GM19438 (cell line): ENCODE measurements around the gene VSTM5.
A peak's percentile ranks its signal among the peaks of the same experiment; 100 is the strongest.
"Not testable (repeated sequence)": the region's sequence is repeated elsewhere in the genome, so short reads cannot be mapped to it uniquely, and the experiment has no call there.

ENCODE experiments used
- ATAC-seq: cut with Tn5 transposase; IDR thresholded peaks from one replicate; pipeline ENCODE4 v1.9.1; 2021; ENCODE audit warnings: low read depth; ENCODE audit not compliant: unreplicated experiment

Gene VSTM5

DNA sequence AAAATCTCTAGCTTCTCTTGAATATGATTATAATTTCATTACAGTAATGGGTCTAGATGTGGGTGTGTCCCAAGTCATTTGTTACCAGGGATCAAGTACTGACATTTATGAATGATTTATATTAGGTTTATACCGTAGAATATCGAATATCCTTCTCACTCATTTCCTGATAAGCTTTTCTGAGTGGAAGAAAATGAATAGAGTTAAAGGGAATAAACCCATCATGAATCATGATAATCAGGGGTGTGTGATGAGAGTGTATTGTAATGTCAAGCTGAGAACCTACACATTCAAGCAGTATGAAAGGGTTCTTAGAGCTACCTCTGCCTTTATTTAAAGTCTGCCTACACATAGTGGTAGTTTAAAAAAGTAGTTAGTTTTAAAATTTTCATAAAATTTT lies 49.1 kb downstream of the VSTM5 start:
- ATAC-seq, result no peak

DNA sequence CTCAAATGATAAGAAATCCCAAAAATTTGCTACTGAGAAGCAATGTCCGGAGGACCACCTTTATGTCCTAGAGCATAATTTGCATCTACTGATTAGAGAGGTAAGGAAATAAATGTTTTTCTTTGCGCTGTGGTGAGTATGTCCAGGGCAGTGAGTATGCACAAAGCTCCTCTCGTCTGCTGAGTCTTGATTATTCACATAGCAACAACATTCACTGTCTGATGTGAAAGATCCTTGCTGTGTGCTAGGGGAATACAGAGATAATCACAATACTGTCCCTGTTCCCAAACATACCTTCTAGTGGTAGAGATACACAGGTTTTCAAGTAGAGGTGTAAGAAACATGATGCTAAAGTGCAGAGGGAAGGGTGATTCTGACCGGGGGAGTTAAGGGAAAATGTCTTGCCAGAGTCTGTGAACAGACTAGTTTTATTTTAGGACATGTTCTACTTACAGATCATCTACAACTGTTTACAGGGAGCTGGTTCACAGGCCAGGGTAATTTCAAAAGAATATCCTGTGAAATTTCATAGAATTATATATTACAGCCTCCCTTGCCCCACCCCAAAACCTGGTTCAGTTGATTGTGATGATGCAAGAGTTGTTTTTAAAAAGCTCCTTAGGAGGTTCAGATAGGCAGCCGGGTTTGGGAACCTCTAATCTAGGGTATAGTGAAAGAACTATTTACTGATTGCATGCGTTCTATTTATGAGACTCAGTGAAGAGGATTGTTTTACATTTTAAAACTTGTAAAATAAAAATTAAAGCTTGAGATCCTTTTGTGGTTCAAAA lies 53.8 kb downstream of the VSTM5 start:
- no peak for ATAC-seq

DNA sequence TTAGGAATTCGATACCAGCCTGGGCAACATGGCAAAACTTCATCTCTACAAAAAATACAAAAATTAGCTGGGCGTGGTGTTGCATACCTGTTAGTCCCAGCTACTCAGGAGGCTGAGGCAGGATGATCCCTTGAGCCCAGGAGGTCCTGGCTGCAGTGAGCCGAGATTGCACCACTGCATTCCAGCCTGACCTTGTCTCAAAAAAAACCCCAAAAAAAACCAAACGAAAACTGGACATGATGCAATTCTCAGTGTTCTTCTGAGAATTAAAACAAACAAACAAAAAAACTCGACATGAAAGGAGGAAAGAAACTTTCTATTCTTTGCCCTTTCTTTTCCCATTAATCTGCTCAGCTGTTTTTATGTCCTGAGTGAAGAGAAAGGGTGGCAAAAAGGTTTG lies 58.9 kb downstream of the VSTM5 start:
- ATAC-seq, result no peak

DNA sequence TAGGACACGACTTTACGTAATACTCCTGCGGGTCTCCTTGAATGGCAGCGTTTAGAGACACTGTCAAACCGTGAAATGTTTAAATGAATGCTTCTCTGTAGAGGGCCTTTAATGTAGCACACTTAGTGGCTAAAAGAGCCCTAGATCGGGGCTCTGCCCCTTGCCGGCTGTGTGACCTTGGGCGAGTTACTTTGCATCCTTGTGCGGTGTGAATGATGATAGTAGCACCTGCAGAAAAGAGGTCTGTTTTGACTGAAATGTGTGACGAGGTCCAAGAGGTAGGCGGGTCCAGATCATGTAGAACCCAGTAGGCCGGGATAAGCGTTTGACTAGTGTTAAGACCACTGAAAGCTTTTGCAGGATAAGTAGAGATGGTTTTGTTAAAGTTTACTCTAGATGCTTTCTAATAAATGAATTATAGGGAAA lies 65.5 kb downstream of the VSTM5 start:
- ATAC-seq, result peak; percentile 27

DNA sequence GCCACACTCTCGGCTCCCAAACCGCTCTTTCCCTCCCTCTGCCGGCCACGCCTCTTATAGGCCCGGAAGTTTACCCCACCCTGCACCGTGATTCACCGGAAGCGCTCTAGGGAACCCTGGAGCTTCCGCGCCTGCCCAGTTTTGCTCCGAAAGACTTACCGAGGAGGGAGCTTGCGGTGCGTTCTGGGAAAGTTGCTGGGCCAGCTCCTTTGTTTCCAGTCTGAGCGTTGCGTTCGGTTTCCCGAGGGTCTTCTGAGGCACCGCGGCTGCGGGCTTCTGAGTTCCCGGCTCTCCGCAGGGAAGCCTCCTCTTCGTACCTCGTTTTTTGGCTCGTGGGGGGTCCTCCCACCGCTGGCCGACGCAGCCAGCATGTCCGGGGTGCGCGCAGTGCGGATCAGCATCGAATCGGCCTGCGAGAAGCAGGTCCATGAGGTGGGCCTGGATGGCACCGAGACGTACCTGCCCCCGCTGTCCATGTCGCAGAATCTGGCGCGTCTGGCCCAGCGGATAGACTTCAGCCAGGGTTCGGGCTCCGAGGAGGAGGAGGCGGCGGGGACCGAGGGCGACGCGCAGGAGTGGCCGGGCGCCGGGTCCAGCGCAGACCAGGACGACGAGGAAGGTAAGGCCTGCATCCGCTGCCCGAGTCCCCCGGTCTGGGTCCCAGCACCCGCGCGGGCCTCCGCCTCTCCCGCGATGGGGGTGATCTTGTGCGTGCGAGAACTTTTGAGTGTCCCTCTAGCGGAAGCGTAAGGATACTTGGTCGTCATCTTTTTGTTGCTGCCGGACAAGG lies 66.1 kb downstream of the VSTM5 start, which contains the start of gene MED17:
MED17 (plus strand) TSS at position 138 of the 790 bp plus-strand sequence; CDS start at position 370, 232 bp downstream.
- ATAC-seq, result peak; percentile 97

DNA sequence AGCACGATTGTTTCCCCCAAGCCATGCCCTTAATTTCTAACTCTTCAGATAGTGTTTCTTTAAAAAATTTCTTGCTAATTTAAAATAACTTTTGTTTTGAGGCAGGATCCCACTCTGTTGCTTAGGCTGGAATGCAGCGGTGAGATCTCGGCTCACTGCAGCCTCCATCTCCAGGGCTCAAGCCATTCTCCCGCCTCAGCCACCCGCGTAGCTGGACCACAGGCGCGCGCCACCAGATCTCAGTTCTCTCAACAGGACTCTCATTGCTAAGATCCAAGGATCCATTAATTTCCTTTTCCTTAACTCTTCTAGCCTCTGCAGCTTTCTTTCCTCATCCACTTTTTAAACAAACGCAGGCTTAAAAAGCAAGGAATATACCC lies 66.7 kb downstream of the VSTM5 start:
- ATAC-seq, result peak; percentile 56

DNA sequence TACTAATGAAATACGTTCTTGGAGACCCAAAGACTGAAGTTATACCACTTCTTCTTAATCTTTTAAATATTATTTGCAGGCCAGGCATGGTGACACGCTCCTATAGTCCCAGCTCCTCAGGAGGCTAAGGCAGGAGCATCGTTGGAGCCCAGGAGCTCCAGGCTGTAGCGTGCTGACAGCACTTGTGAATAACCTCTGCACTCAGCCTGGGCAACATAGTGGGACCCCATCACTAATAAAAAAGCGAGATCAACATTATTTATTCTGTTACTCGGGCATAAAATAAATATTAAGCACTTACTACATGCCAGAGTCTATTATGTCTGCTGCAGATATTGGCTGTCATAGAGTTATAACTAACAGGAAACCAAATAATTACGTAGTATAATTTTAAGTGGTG lies 67.1 kb downstream of the VSTM5 start:
- ATAC-seq, result no peak

DNA sequence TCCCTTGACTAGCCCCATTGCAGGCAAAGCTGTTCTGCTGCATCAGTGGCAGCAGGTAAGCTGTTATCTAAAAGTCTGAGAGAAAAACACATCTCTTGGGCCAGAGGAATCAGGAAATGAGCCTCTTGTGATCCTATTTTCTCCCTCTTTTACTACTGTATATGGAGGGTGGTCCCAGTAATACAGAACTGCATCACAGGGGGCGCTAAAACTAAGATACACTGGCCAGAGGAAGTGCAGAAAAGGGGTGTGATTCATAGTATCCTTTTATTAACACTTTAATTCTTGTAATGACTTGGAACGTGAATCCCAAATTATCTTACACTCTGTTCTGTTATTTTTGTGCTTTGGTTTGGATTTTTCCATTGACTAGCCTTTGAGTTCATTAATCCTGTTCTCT lies 75.1 kb downstream of the VSTM5 start:
- no peak for ATAC-seq

DNA sequence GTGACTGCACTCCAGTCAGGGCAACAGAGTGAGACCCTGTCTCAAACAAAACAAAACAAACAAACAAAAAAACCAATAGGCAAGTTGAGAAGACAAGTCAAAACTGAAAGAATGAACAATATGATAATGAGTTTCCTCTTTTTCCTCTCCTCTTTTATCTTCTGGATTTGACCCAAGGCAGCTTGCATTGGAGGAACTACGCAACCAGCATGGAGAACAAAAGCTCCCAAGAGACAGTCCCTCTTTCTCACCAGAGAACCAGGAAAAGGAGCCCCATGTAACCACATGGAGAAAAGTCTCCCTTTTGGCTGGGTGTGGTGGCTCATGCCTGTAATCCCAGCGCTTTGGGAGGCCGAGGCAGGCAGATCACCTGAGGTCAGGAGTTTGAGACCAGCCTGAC lies 75.9 kb downstream of the VSTM5 start:
- not testable (repeated sequence) for ATAC-seq

DNA sequence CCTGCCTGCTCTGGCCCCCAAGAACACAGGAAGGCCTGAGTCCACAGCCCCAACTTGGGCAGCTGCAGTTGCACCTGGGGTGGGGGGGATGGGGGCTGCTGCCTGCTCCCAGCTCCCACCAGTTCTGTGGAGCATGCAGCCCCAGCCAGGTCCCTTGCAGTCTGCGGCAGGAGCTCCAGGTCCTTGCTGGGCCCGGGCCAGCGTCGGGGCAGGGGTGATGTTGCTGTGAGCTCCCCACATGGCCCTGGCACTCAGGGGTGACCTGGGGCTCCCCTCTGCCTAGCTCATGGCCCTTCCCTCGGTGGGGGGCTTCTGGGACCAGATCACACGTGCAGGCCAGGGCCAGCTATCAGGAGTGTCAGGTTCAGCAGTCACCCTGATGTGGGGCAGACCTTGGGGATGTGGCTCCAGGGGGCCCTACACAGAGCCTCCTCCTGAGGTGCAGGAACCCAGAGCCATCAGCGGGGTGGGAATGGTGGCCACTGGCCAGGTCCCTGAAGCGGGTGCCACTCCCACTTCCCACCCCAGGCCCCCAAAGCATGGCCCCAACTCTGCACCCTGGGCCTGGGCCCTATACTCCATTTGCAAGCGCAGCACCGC lies 76.7 kb downstream of the VSTM5 start:
- no peak for ATAC-seq

DNA sequence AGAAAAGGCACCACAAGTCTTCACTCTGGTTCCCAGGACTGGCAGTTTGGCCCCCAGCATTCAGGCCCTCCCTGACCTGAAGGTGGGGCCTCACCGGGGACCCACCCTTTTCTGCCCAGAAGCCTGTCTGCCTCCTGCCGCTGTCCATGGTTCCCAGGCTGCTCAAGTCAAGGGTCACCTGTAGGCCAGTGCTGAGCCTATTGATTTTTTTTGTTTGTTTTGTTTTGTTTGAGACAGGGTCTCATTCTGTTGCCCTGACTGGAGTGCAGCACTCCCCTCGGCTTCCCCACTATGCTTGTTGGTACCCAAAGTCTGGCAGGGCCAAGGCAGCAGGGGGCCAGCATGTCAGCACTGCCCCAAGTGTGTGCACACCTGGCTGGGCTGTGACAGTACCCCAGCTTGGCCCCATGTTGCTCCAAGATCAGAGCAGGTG lies 77.4 kb downstream of the VSTM5 start:
- ATAC-seq, result no peak

DNA sequence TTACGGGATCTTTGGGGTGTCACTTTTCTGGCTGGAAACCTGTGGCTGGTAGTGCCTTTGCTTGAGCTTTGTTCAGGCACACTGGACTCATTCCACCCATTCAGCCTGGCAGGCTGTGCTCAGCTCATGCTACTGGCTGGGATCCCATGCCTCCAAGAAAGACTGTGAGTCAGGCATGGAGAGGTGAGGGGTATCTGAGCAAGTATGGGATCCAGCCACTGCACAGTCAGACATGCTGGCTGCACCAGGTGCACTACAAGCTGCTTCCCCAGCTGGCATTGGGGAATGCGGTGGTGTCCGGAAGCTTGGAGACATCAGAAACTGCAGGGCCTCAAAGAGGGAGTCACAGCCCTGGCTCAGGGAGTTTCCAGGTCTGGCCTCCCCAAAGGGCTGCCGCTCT lies 78.3 kb downstream of the VSTM5 start:
- no peak for ATAC-seq

DNA sequence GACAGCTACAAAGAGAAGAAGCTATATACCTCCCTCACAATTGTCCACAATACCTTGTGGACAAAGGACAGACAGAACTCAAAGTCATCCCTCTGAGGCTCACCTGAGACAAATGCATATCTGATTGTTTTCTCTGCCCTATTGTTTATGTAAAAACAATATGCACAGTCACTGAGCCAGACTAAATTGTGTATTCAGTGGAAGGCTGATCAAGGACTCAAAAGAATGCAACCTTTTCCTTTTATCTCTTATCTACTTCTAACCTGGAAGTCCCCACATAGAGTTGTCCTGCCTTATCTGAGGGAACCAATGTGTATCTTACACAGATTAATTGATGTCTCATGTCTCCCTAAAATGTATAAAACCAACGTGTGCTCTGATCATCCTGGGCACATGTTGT lies 80.3 kb downstream of the VSTM5 start:
- ATAC-seq, result no peak
